GM12875 (cell line): ENCODE results near the gene ARHGAP31.
"Not testable (repeated sequence)": the region's sequence is repeated elsewhere in the genome, so short reads cannot be mapped to it uniquely, and the experiment has no call there.

ENCODE experiments used
- H3K4me3 ChIP-seq: one replicate; pipeline ENCODE4 v1.5.1; 2011; ENCODE audit warnings: low read depth, low read length, control low read depth
- TF ChIP-seq, protein P1 (sequence below): IDR thresholded peaks from 2 replicates; pipeline ENCODE4 v1.5.1; 2011; ENCODE audit warnings: low read depth, mild to moderate bottlenecking, control low read depth, inconsistent platforms, low read length, moderate library complexity, borderline replicate concordance; ENCODE audit not compliant: insufficient read depth

ARHGAP31 gene

DNA sequence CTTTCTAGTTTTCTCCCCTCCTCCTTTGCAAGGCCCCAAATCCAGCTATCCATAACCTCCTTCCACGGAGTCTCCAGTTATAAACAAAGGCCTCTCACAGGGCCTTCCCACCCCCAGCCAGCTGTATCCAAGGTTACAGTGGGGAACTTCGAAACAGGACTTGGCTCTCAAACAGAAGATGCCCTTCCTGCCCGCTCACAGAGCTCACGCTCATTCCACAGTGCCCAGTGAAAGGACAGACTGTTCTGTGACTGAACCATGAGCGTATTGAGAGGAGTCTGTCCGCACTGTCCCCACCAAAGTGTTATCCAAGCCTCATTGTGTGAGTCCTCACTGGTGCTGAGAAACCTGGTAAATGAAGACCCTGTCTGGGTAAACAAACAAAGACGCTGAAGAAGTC, 35.4 kb downstream of the ARHGAP31 start:
- TF ChIP-seq, protein P1, sequence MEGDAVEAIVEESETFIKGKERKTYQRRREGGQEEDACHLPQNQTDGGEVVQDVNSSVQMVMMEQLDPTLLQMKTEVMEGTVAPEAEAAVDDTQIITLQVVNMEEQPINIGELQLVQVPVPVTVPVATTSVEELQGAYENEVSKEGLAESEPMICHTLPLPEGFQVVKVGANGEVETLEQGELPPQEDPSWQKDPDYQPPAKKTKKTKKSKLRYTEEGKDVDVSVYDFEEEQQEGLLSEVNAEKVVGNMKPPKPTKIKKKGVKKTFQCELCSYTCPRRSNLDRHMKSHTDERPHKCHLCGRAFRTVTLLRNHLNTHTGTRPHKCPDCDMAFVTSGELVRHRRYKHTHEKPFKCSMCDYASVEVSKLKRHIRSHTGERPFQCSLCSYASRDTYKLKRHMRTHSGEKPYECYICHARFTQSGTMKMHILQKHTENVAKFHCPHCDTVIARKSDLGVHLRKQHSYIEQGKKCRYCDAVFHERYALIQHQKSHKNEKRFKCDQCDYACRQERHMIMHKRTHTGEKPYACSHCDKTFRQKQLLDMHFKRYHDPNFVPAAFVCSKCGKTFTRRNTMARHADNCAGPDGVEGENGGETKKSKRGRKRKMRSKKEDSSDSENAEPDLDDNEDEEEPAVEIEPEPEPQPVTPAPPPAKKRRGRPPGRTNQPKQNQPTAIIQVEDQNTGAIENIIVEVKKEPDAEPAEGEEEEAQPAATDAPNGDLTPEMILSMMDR, result no peak
- no peak overlapping the region for H3K4me3 ChIP-seq

DNA sequence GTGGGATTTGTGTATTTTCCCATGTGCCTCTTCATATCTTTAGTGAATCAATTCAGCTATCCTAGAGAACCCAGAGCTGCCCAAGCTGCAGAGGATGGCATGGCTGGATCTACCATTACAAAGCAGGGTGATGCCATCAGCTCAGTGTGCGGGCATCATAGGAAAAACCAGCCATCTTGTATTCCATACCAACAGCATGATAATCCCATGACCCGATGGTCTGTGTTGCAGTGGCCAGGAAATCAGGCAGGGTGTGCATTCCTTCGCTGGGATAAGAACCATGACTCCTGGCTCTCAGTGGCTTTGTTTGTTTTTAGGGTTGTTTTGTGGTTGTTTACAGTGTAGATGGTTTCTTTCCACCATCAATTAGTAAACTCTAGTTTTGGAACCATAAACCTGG, 36.0 kb downstream of the ARHGAP31 start:
- TF ChIP-seq, protein P1, result no peak
- H3K4me3 ChIP-seq, result no peak overlapping the region

DNA sequence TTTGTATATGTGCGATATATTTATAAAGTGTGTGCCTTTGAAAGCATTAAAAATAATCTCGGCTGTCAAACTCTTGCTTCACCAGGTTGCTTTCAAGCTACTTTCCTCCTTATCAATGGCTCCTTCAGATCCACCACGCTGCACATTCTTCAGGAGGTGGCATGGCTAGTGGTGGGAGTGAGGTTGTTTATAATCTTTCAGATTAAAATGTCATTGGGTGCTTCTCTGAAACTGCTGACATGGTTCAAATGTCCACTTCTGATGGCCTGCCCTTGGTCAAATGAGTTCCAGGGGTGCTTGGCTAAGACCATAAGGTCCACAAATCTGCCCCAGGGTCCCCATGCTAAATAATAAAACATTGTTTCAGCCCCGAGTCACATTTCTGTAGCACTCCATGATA, 36.7 kb downstream of the ARHGAP31 start:
- TF ChIP-seq, protein P1, result no peak

DNA sequence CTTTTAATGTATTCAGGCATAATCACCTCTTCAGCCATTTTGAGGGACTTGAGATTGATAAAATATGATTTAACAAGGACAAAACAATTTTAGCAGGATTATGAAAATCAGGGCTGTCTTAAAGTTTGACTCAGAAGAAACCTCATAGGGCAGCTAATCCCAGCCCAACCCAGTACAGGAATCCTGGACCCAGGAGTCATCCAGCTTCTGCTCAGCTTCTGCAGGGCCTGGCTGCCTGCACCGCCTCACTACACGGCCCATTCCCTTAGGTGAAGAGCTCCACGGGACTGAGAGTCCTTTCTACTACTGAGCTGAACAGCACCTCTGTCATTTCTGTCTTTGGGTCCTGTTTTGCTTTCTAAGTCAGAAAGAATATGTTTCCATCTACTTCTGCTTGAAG, 37.5 kb downstream of the ARHGAP31 start:
- TF ChIP-seq, protein P1, result no peak
- H3K4me3 ChIP-seq, result no peak overlapping the region

More for the DNA sequence above, 36.7 kb downstream of the ARHGAP31 start:
- H3K4me3 ChIP-seq, result no peak overlapping the region

DNA sequence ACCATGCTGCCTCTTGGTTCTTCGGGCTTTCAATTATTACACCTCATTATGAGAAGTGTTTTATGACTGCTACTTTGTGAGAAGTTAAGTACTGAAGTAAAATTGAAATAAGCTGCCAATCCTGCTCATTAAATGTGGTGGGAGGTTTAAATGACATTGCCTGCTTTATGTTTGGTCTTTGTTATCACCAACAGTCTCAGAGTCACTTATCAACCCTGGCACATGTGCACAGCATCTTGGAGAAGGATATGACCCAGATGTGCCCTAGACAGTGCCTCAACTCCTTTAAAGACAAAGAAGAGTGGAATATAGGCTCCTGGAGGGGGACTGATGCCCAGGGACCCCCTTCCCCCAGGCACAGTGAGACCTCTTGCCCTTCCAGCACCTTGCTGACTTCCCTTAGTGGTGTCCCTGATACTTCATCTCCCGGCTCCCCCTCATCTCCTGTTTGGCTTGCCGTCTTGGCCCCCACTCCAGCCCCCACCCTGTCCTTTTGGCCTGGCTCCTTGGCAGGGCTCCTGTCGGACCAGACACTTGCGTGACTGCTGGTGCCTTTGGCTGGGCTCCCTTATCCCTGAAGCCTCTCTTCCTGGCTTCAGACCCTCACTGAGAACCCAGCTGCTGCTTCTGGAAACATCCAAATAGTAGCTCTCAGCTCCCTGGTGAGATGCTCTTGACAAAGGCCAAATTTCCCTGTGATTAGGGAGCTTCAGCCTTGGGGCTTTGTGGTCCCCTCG, 39.8 kb downstream of the ARHGAP31 start:
- H3K4me3 ChIP-seq, result no peak overlapping the region
- TF ChIP-seq, protein P1, result no peak

DNA sequence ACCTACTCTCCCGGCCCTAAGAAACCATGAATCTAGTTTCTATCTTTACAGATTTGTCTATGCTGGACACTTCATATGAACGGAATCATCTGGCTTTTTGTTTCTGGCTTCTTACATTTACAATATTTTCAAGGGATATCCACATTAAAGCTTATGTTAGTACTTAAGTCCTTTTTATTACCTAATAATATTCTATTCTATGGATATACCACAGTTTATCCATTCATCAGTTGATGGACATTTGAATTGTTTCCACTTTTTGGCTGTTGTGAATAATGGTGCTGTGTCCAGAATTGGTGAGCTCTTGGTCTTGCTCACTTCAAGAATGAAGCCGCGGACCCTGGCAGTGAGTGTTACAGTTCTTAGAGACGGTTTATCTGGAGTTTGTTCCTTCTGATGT, 42.6 kb downstream of the ARHGAP31 start:
- H3K4me3 ChIP-seq, result no peak overlapping the region
- TF ChIP-seq, protein P1, result no peak

DNA sequence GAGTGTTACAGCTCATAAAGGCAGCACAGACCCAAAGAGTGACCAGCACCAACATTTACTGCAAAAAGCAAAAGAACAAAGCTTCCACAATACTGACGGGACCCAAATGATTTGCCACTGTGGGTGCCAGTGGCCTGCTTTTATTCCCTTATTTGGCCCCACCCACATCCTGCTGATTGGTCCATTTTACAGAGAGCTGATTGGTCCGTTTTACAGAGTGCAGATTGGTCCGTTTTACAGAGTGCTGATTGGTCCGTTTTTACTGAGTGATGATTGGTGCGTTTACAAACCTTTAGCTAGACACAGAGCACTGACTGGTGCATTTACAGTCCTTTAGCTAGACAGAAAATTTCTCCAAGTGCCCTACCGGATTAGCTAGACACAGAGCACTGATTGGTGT, 43.2 kb downstream of the ARHGAP31 start:
- H3K4me3 ChIP-seq, result not testable (repeated sequence)

DNA sequence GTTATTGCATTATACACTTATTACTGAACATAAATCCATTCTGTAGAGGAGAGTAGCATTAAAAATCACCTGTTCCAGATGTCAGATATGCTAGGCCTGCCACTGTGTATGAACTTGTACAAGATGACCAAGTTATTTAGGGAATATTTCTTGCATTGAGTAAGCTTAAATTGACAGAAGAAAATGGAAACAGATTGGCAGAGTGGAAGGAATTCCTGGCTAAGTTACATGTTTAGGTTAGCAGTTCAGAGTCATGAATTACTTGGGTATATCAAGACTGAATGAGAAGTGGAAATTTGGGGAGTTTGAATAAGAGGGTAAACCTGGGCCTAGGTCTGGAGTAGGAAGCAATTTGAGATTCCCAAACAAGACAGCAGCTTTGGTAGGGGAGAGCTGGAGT, 44.6 kb downstream of the ARHGAP31 start:
- TF ChIP-seq, protein P1, result no peak

More for the DNA sequence above, 44.6 kb downstream of the ARHGAP31 start:
- no peak overlapping the region for H3K4me3 ChIP-seq
